Fibroblast of mammary gland (primary cell): ENCODE data around the gene B4GALNT3.

Experiments used
- DNase-seq: peaks from one replicate; pipeline ENCODE4 v3.0.0-alpha.2; 2010; ENCODE audit warnings: low read depth
- H3K4me3 ChIP-seq: 2 replicates; pipeline ENCODE4 v1.5.1; 2011; ENCODE audit warnings: low read depth, mild to moderate bottlenecking, low read length, moderate library complexity; ENCODE audit not compliant: control insufficient read depth
- CTCF ChIP-seq: conservative IDR thresholded peaks from 2 replicates; pipeline ENCODE4 v1.5.1; 2011; ENCODE audit warnings: low read depth, low read length, inconsistent platforms; ENCODE audit not compliant: control insufficient read depth, insufficient read depth

Gene B4GALNT3

GRCh38 chr12:513446-513845, 53.7 kb downstream of the B4GALNT3 start:
- TF ChIP-seq CTCF, result no peak
- DNase-seq, result no peak
- no peak overlapping the region for H3K4me3 ChIP-seq

GRCh38 chr12:517538-517937, 57.8 kb downstream of the B4GALNT3 start:
- TF ChIP-seq CTCF, result no peak
- H3K4me3 ChIP-seq, result no peak overlapping the region
- no peak for DNase-seq

- no peak for TF ChIP-seq CTCF
- no peak for DNase-seq
- H3K4me3 ChIP-seq, result no peak overlapping the region
Measured at GRCh38 chr12:520119-520518, 60.4 kb downstream of the B4GALNT3 start.

- TF ChIP-seq CTCF, result no peak
- DNase-seq, result no peak
- no peak overlapping the region for H3K4me3 ChIP-seq
Measured at GRCh38 chr12:522692-523378, 63.1 kb downstream of the B4GALNT3 start.

- no peak for DNase-seq
- no peak for TF ChIP-seq CTCF
- H3K4me3 ChIP-seq, result no peak overlapping the region
Measured at GRCh38 chr12:524167-524951, 64.6 kb downstream of the B4GALNT3 start.

GRCh38 chr12:526089-526488, 66.3 kb downstream of the B4GALNT3 start:
- DNase-seq, result no peak
- TF ChIP-seq CTCF, result no peak
- H3K4me3 ChIP-seq, result no peak overlapping the region
